ENCODE measurements around the gene GPR146.
A peak's percentile ranks its signal among the peaks of the same experiment; 100 is the strongest.

GPR146 gene

DNA sequence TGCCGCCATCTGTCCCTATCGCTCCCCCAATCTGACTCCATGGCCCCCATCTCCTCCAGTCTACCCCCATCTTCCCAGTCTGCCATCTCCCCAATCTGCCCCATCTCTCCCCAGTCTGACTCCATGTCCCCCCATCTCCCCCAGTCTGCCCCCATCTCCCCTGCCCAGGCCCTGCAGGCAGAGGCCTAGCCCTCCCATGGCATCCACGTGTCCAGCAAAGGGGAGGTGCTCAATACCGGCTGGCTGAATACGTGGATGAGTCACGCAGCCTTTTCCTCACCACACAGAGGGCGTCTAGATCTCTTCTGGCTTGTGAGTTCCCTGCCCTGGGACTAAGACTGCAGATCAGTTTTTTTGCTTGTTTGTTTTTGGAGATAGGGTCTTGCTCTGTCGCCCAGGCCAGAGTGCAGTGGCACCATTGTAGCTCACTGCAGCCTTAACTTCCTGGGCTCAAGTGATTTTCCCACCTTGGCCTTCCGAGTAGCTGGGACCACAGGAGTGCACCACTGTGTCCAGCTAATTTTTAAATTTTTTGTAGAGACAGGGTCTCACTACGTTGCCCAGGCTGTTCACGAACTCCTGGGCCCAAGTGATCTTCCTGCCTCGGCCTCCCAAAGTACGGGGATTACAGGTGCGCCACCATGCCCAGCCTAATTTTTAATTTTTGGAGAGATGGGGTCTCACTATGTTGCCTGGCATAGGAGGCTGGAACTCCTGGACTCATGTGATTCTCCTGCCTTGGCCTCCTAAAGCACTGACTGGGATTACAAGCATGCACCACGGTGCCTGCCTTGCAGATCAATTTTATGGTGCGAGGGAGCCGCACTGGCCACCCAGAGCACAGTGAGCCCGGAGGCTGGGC, 15.3 kb upstream of the GPR146 start:
- peaks cover 8% of the 10 kb centered on the region for H3K36me3 Mint-ChIP-seq (ENCODE audit: low read depth)
- no peak for TF ChIP-seq CTCF (IDR thresholded peaks at IDR 0.05; ENCODE audit: unreplicated experiment in 3 of 3)
- peak overlapping the region; percentile 84 to 94 (median 94) for H3K27ac Mint-ChIP-seq
- peak overlapping the region; percentile 72 to 81 (median 79) for H3K4me3 Mint-ChIP-seq
- H3K27me3 Mint-ChIP-seq (ENCODE audit: low read depth), result peaks cover 5% of the 10 kb centered on the region
- H3K9me3 Mint-ChIP-seq, result peaks cover under 1% of the 10 kb centered on the region
- peaks cover 44% of the 10 kb centered on the region for H3K4me1 Mint-ChIP-seq

DNA sequence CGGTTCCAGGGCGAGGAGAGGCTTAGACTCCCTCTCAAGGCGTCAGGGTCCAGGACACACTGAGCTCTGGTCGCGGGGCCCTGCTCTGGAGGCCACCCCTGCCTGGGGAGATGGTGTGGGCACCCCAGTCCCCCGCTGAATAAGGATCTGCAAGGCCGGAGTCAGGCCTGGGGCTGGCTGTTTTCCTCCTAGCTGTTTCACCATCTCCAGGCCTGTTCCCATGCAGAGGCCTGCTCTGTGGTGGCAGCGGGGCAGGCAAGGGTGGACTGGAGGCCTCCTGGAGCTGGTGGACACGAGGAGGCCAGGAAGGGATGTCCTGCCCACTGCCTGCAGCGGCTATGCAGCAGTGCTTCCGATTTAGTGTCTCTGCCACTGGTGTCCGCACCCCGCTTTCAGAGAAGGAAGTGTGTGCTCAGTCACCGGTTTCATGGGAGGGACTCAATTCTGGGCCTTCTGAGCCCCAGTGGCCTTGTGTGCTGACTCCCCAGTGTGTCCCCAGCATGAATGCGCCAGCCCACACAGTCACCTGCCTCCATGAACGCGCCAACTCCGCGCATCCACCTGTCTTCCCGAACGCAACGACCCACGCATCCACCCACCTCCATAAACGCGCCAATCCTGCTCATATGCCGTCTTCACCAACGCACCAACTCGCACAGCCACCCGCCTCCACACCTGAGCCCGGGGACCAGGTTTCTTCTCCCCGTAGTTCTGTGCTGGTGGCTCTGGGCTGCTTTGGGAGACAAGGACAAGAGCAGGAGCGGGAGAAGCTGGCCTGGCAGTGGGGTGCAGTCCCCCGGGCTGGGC, 14.5 kb upstream of the GPR146 start:
- peaks cover 12% of the 10 kb centered on the region for H3K36me3 Mint-ChIP-seq (ENCODE audit: low read depth)
- H3K4me3 Mint-ChIP-seq, result peak overlapping the region; percentile 51 to 74 (median 58)
- peaks cover 4% of the 10 kb centered on the region for H3K9me3 Mint-ChIP-seq
- no peak for TF ChIP-seq CTCF (IDR thresholded peaks at IDR 0.05; ENCODE audit: unreplicated experiment in 3 of 3)
- peaks cover 8% of the 10 kb centered on the region for H3K27me3 Mint-ChIP-seq (ENCODE audit: low read depth)
- H3K4me1 Mint-ChIP-seq, result peaks cover 40% of the 10 kb centered on the region
- H3K27ac Mint-ChIP-seq, result peak overlapping the region; percentile 66 to 94 (median 84)

DNA sequence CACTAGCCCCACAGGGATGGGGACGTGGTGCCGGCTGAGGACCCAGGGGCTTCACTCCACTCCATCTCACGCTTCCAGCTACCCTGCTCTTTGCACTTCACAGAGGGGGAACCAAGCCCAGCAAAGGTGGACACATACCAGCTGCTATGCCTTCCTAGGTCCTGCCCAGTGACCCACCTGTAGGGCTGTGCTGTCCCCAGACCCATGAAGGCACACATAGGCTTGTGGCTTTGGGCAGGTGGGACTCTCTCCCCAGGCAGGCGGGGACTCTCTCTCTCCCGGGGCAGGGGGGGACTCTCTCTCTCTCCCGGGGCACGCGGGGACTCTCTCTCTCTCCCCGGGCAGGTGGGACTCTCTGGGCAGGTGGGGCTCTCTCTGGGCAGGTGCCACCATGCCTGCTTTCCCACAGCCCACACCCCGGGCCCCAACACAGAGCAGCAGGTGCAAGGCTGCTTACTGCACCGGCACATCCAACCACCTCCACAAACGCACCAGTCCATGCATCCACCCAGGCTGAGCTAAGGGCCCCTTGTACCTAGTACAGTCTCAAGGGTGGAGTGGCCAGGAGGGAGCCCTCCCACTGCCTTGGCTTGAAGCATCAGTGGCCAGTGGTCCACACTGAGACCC, 13.8 kb upstream of the GPR146 start:
- Mint-ChIP-seq H3K9me3 (peaks cover 8% of the 10 kb centered on the region), H3K27me3 (ENCODE audit: low read depth) (peaks cover 8% of the 10 kb centered on the region), H3K36me3 (ENCODE audit: low read depth) (peaks cover 19% of the 10 kb centered on the region), H3K4me3 (peak overlapping the region in 2 of 3 experiments; percentile 44 to 58), H3K4me1 (peaks cover 39% of the 10 kb centered on the region), H3K27ac (peak overlapping the region in 2 of 3 experiments; percentile 66 to 69)
- TF ChIP-seq CTCF (IDR thresholded peaks at IDR 0.05; ENCODE audit: unreplicated experiment in 3 of 3), result no peak

DNA sequence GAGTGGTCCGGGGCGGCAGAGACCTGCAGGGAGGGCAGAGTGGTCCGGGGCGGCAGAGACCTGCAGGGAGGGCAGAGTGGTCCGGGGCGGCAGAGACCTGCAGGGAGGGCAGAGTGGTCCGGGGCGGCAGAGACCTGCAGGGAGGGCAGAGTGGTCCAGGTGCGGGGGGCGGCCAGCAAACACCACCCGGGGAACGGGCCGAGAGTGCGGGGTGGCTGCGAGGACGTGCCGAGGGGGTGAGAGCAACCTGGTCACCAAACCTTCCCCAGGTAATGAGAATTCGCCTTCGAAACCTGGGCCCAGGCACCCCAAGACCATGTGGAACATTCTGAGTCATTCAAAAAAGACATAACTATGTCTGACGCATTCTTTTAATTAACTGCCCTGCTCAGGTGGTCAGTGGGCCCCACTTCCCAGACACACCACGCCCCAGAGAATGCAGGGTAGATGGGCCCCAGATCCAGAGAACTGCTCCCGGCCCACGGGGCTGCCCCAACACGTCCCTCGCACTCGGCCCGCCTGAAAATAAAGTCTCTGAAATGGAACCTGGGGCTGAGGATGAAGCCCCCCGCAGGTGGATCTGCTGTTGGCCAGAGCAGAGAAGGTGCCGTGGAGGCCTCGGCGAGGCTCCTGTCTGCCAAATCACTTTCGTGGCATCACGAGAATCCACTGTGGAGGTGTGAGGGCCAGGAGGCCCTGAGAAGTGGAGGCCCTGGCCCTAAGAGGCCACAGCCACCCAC, 12.5 kb upstream of the GPR146 start:
- peaks cover 23% of the 10 kb centered on the region for H3K36me3 Mint-ChIP-seq (ENCODE audit: low read depth)
- no peak overlapping the region for H3K4me3 Mint-ChIP-seq
- no peak for TF ChIP-seq CTCF (IDR thresholded peaks at IDR 0.05; ENCODE audit: unreplicated experiment in 3 of 3)
- H3K27ac Mint-ChIP-seq, result no peak overlapping the region
- peaks cover 8% of the 10 kb centered on the region for H3K9me3 Mint-ChIP-seq
- H3K4me1 Mint-ChIP-seq, result peaks cover 29% of the 10 kb centered on the region
- H3K27me3 Mint-ChIP-seq (ENCODE audit: low read depth), result peaks cover 8% of the 10 kb centered on the region

GRCh38 chr7:1032536-1033181, 11.7 kb upstream of the GPR146 start:
- H3K4me1 Mint-ChIP-seq, result peaks cover 21% of the 10 kb centered on the region
- peak overlapping the region in 1 of 3 experiments; percentile 3 for H3K4me3 Mint-ChIP-seq
- H3K27ac Mint-ChIP-seq, result peak overlapping the region in 1 of 3 experiments; percentile 37
- no peak for TF ChIP-seq CTCF (IDR thresholded peaks at IDR 0.05; ENCODE audit: unreplicated experiment in 3 of 3)
- H3K9me3 Mint-ChIP-seq, result peaks cover 8% of the 10 kb centered on the region
- H3K36me3 Mint-ChIP-seq (ENCODE audit: low read depth), result peaks cover 19% of the 10 kb centered on the region
- H3K27me3 Mint-ChIP-seq (ENCODE audit: low read depth), result peaks cover 8% of the 10 kb centered on the region
